SK-N-SH (cell line): ENCODE data around the gene B4GALNT3.

ENCODE experiments used
- FOXM1 ChIP-seq: IDR thresholded peaks from 2 replicates; pipeline ENCODE4 v1.4.0; 2012; ENCODE audit warnings: low read depth, mild to moderate bottlenecking
- MXI1 ChIP-seq: IDR thresholded peaks from 2 replicates; pipeline ENCODE4 v1.6.1; 2012; ENCODE audit warnings: mild to moderate bottlenecking, low read depth, low read length, improper control_type of control experiment
- POLR2AphosphoS5 ChIP-seq: IDR thresholded peaks from 2 replicates; pipeline ENCODE4 v1.6.1; 2012; ENCODE audit warnings: low read depth, low read length
- YY1 ChIP-seq: IDR thresholded peaks from 2 replicates; pipeline ENCODE4 v1.4.0; 2012; ENCODE audit warnings: low read depth, mild to moderate bottlenecking
- TF ChIP-seq, protein P1 (sequence below): fragments of 200-600 bp; sonication (generic); IDR thresholded peaks from 2 replicates; pipeline ENCODE4 v1.6.1; 2017; ENCODE audit warnings: antibody characterized with exemption, mild to moderate bottlenecking, moderate library complexity
- TF ChIP-seq, protein P2 (sequence below): IDR thresholded peaks from 2 replicates; pipeline ENCODE4 v1.4.0; 2012; ENCODE audit warnings: low read depth, borderline replicate concordance

DNA sequence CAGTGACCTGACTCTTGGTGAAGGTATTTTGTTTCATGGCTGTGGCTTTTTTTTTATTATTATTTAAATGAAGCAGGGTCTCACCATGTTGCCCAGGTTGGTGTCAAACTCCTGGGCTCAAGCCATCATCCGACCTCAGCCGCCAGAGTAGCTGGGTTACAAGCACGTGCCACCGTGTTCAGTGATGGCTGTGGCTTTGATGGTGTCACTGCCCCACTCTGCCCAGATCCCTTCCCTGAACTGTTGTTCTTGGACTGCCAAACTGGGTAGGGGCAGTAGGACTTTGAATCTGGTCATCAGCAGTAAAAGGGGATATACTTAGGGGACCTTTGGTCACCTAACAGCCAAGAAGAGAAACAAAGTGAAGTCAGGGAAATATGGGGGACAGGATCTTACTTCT, 19.4 kb downstream of the B4GALNT3 start:
- TF ChIP-seq, protein P1, sequence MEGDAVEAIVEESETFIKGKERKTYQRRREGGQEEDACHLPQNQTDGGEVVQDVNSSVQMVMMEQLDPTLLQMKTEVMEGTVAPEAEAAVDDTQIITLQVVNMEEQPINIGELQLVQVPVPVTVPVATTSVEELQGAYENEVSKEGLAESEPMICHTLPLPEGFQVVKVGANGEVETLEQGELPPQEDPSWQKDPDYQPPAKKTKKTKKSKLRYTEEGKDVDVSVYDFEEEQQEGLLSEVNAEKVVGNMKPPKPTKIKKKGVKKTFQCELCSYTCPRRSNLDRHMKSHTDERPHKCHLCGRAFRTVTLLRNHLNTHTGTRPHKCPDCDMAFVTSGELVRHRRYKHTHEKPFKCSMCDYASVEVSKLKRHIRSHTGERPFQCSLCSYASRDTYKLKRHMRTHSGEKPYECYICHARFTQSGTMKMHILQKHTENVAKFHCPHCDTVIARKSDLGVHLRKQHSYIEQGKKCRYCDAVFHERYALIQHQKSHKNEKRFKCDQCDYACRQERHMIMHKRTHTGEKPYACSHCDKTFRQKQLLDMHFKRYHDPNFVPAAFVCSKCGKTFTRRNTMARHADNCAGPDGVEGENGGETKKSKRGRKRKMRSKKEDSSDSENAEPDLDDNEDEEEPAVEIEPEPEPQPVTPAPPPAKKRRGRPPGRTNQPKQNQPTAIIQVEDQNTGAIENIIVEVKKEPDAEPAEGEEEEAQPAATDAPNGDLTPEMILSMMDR: no peak
- TF ChIP-seq, protein P2, sequence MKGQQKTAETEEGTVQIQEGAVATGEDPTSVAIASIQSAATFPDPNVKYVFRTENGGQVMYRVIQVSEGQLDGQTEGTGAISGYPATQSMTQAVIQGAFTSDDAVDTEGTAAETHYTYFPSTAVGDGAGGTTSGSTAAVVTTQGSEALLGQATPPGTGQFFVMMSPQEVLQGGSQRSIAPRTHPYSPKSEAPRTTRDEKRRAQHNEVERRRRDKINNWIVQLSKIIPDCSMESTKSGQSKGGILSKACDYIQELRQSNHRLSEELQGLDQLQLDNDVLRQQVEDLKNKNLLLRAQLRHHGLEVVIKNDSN: no peak
- TF ChIP-seq MXI1 (no peak), YY1 (no peak), FOXM1 (no peak), POLR2AphosphoS5 (no peak)
